MM.1S (cell line): Measurements from ENCODE around the gene DNAJB5.

Experiments
- DNase-seq: peaks from one replicate; pipeline ENCODE4 v3.0.0-alpha.2; 2015
- H2AFZ ChIP-seq: fragments of 300-600 bp; sonication (generic); 2 replicates; pipeline ENCODE4 v1.6.0; 2016; ENCODE audit warnings: antibody characterized with exemption, low read length
- H3F3A ChIP-seq: fragments of 300-600 bp; sonication (generic); 2 replicates; pipeline ENCODE4 v1.6.1; 2016; ENCODE audit warnings: mild to moderate bottlenecking, antibody characterized with exemption, low read length, moderate library complexity, mixed read lengths; ENCODE audit not compliant: insufficient read depth
- H3K27ac ChIP-seq: fragments of 300-600 bp; sonication (generic); 2 replicates; pipeline ENCODE4 v1.5.1; 2016; ENCODE audit warnings: mild to moderate bottlenecking, low read length
- H3K27me3 ChIP-seq: fragments of 300-600 bp; sonication (generic); replicated peaks from 2 replicates; pipeline ENCODE4 v1.6.0; 2016; ENCODE audit warnings: low read length; ENCODE audit not compliant: insufficient read depth
- H3K36me3 ChIP-seq: fragments of 300-600 bp; sonication (generic); replicated peaks from 2 replicates; pipeline ENCODE4 v1.6.1; 2016; ENCODE audit warnings: mild to moderate bottlenecking, low read length, mixed read lengths; ENCODE audit not compliant: insufficient read depth
- H3K4me1 ChIP-seq: fragments of 300-600 bp; sonication (generic); 2 replicates; pipeline ENCODE4 v1.6.1; 2016; ENCODE audit warnings: low read length, mixed read lengths
- H3K4me2 ChIP-seq: fragments of 300-600 bp; sonication (generic); 2 replicates; pipeline ENCODE4 v1.6.0; 2016; ENCODE audit warnings: low read depth, low read length
- H3K4me3 ChIP-seq: fragments of 300-600 bp; sonication (generic); 2 replicates; pipeline ENCODE4 v1.5.1; 2016; ENCODE audit warnings: low read length, mixed read lengths
- H3K79me2 ChIP-seq: fragments of 300-600 bp; sonication (generic); 2 replicates; pipeline ENCODE4 v1.6.1; 2016; ENCODE audit warnings: mixed run types, low read length, mixed read lengths
- H3K9ac ChIP-seq: fragments of 300-600 bp; sonication (generic); 2 replicates; pipeline ENCODE4 v1.6.1; 2016; ENCODE audit warnings: low read length, mixed read lengths
- H3K9me2 ChIP-seq: fragments of 300-600 bp; sonication (generic); replicated peaks from 2 replicates; pipeline ENCODE4 v1.6.1; 2016; ENCODE audit warnings: mild to moderate bottlenecking, low read length, mixed read lengths; ENCODE audit not compliant: insufficient read depth
- H3K9me3 ChIP-seq: fragments of 300-600 bp; sonication (generic); replicated peaks from 2 replicates; pipeline ENCODE4 v1.6.1; 2016; ENCODE audit warnings: mild to moderate bottlenecking, low read length, mixed read lengths; ENCODE audit not compliant: insufficient read depth
- H4K20me1 ChIP-seq: fragments of 300-600 bp; sonication (generic); 2 replicates; pipeline ENCODE4 v1.6.1; 2016; ENCODE audit warnings: mild to moderate bottlenecking, low read length, moderate library complexity, mixed read lengths; ENCODE audit not compliant: insufficient read depth
- EZH2 ChIP-seq: fragments of 300-600 bp; sonication (generic); optimal IDR thresholded peaks from 2 replicates; pipeline ENCODE3; 2017; ENCODE audit warnings: low read depth, mild to moderate bottlenecking, antibody characterized with exemption, low read length, mixed read lengths
- EZH2phosphoT487 ChIP-seq: fragments of 300-600 bp; sonication (generic); IDR thresholded peaks from 2 replicates; pipeline ENCODE4 v1.6.1; 2018; ENCODE audit warnings: antibody characterized with exemption, low read length
- TF ChIP-seq, protein P1 (sequence below): fragments of 300-600 bp; sonication (generic); IDR thresholded peaks from 2 replicates; pipeline ENCODE4 v1.5.1; 2016; ENCODE audit warnings: antibody characterized with exemption, low read length, mixed read lengths

DNAJB5 gene

DNA sequence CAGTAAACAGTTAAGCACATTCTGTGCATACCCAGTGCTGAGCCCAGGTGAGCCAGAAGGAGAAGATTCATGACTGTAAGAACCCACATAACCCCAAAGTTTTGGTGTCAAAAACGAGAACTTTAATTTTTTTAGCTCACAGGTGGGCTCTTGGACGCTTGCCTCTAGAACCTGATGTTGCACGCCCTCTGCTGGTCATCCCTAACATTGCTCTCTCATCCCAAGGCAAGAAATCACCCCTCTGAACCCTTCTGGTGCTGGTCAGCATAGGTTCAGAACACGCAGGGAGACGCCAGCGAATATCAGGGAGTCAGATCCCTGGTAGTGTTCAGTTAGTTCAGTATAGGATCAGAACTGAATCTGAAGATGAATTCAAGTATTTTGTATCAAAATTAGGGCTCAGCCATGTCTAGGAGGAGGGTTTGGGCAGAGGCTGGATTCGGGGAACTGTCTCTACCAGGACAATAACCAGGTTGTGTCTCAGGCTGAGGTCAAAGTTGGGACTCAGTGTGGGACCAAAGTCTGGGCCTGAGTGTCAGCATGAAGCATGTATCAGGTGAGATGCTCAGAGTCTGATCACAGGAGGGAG lies 4.1 kb upstream of the DNAJB5 start:
- Histone ChIP-seq H2AFZ (no peak overlapping the region), H3K79me2 (no peaks in the 10 kb centered on the region), H4K20me1 (no peaks in the 10 kb centered on the region), H3F3A (peaks cover 3% of the 10 kb centered on the region; the same call in 1 of the 2 replicates), H3K27me3 (0 out of 2 replicates have a peak, but pooled peaks cover 2% of the 10 kb centered on the region), H3K9ac (no peak overlapping the region), H3K4me3 (no peak overlapping the region), H3K4me2 (no peak overlapping the region), H3K4me1 (peaks cover 5% of the 10 kb centered on the region; the same call in 1 of the 2 replicates), H3K9me3 (no peaks in the 10 kb centered on the region), H3K27ac (no peak overlapping the region), H3K9me2 (no peaks in the 10 kb centered on the region), H3K36me3 (no peaks in the 10 kb centered on the region)
- DNase-seq = peak; percentile 65
- TF ChIP-seq, protein P1, sequence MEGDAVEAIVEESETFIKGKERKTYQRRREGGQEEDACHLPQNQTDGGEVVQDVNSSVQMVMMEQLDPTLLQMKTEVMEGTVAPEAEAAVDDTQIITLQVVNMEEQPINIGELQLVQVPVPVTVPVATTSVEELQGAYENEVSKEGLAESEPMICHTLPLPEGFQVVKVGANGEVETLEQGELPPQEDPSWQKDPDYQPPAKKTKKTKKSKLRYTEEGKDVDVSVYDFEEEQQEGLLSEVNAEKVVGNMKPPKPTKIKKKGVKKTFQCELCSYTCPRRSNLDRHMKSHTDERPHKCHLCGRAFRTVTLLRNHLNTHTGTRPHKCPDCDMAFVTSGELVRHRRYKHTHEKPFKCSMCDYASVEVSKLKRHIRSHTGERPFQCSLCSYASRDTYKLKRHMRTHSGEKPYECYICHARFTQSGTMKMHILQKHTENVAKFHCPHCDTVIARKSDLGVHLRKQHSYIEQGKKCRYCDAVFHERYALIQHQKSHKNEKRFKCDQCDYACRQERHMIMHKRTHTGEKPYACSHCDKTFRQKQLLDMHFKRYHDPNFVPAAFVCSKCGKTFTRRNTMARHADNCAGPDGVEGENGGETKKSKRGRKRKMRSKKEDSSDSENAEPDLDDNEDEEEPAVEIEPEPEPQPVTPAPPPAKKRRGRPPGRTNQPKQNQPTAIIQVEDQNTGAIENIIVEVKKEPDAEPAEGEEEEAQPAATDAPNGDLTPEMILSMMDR = peak; percentile 90
- TF ChIP-seq EZH2 = no peak

DNA sequence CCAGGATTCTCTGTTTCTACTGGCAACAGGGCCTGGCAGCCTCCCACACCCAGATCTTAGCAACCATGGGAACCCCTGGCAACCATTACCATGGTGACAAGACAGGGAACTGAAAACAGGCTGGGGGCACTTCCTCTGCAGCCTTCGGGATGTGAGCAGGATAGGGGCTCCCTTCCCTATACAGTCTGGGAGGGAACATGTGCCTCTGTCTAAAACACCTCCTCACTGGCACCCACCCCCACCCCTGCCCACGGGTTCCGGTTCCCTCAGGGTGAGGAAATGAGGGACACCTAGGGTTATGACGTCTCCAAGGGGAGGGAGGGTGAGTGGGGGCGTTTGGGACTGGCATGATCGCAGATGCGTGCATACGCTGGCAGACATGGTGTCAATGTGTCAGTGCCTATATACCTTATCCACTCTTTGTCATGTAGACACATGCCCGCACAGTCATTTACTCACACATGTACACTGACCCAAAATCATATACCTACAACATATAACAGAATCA lies 3.0 kb upstream of the DNAJB5 start:
- Histone ChIP-seq H2AFZ (no peak overlapping the region), H3K4me2 (no peak overlapping the region), H3K9me2 (no peaks in the 10 kb centered on the region), H3K79me2 (no peaks in the 10 kb centered on the region), H3K4me3 (no peak overlapping the region), H3K36me3 (no peaks in the 10 kb centered on the region), H4K20me1 (no peaks in the 10 kb centered on the region), H3K4me1 (peaks cover 5% of the 10 kb centered on the region; the same call in 1 of the 2 replicates), H3K27ac (no peak overlapping the region), H3K9me3 (no peaks in the 10 kb centered on the region), H3K27me3 (0 out of 2 replicates have a peak, but pooled peaks cover 4% of the 10 kb centered on the region), H3F3A (peaks cover 4% of the 10 kb centered on the region; the same call in 1 of the 2 replicates), H3K9ac (no peak overlapping the region)
- DNase-seq = no peak
- TF ChIP-seq, protein P1 = no peak
- no peak for TF ChIP-seq EZH2phosphoT487
- no peak for TF ChIP-seq EZH2

DNA sequence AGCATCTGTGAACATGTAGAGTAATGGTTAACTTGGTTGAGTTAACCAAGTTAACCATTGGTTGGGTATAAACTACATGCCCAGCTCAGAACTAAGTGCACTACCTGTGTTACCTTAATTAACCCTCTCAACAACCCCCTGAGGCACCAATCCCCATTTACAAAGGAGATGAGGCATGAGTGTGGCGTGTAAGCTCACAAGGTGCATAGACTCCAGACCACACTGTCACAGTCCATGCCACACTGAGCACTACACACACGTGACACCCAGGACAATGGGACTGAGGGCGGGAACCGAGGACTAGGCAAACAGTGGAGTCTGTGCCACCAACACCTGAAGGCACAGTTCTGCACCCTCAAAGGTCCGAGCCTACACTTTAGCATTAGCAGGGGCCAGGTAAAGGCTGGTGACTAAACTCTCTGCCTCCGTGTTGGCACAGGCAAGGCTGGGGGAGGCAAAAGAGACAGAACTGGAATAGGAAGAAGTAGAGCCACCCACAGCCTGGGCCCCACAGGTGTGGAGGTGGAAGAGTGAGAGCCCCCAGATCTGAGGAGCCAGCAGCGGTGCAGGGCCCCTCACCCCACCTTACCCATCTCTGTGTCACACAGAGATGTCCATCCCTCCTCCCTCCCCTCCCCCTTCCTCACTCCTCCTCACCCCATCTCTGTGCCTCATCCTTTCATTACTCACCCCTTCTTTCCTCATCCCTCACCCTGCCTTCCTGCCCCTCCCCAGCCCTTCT lies 2.2 kb upstream of the DNAJB5 start:
- no peaks in the 10 kb centered on the region for H3K9me2 ChIP-seq
- DNase-seq = no peak
- H3K36me3 ChIP-seq = no peaks in the 10 kb centered on the region
- H3K9ac ChIP-seq = no peak overlapping the region
- no peak overlapping the region for H3K27ac ChIP-seq
- no peaks in the 10 kb centered on the region for H3K9me3 ChIP-seq
- H3K4me3 ChIP-seq = no peak overlapping the region
- H3K4me1 ChIP-seq = peaks cover 5% of the 10 kb centered on the region; the same call in 1 of the 2 replicates
- H2AFZ ChIP-seq = no peak overlapping the region
- no peak for TF ChIP-seq EZH2phosphoT487
- TF ChIP-seq EZH2 = no peak
- TF ChIP-seq, protein P1 = no peak
- 0 out of 2 replicates have a peak, but pooled peaks cover 4% of the 10 kb centered on the region for H3K27me3 ChIP-seq
- peaks cover 4% of the 10 kb centered on the region; the same call in 1 of the 2 replicates for H3F3A ChIP-seq
- H4K20me1 ChIP-seq = no peaks in the 10 kb centered on the region
- H3K79me2 ChIP-seq = no peaks in the 10 kb centered on the region
- no peak overlapping the region for H3K4me2 ChIP-seq
